ENCODE results near the gene PTGFRN.

- TF ChIP-seq ZNF384 (IDR thresholded peaks at IDR 0.05) (no peak), FOXA1 (IDR thresholded peaks at IDR 0.05) (no peak), ARNT (IDR thresholded peaks at IDR 0.05) (no peak), BHLHE40 (IDR thresholded peaks at IDR 0.05; ENCODE audit: borderline replicate concordance) (no peak), NFRKB (IDR thresholded peaks at IDR 0.05) (no peak)
Measured at GRCh38 chr1:116881879-116882520, 27.7 kb upstream of the PTGFRN start.

All from HEK293T (cell line).